Measurements from ENCODE around the gene ANKRD39.
"Not testable (repeated sequence)": the region's sequence is repeated elsewhere in the genome, so short reads cannot be mapped to it uniquely, and the experiment has no call there.

Gene ANKRD39

GRCh38 chr2:96805946-96806345 lies 51.9 kb downstream of the ANKRD39 start:
- not testable (repeated sequence) for DNase-seq

DNA sequence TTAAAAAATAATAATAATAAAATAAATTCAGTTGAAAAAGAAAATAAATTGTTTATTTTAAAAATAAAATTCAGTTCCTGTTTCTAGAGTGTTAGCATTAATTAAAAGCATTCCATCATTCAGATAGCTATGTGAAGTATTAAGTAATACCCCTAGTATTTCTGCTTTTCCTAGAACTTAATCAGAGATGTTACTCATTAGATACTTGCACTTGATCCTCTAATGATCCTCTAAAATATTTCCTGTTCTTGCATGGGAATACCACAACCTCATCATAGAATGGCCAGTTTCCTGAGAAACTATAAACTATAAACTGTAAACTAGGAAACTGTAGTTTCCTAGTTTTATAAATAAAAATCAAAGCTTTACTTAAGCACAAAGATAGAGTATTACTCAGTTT lies 52.8 kb downstream of the ANKRD39 start:
- DNase-seq = no peak

DNA sequence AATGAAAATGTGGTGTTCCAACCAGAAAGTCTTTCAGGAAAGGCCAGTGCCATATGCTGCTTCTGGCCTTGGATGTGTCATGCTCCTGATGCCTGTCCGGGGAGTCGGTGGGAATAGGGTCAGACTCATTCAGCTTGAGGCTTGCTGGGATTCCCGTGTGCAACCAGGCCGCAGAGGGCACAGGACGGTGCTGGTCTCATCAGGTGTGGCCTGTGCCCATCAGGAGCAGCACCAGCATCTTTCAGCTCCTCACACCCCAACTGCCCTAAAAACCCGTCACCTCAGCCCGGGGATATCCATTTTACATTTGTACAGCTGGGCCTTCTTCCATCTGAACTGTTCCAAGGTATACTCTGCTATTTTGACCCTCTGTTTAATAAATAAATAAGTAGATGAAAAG lies 55.1 kb downstream of the ANKRD39 start:
- no peak for DNase-seq

GRCh38 chr2:96801786-96802595 lies 55.8 kb downstream of the ANKRD39 start:
- DNase-seq = no peak

- peak; percentile 62 for DNase-seq
Measured at GRCh38 chr2:96801005-96801785, 56.6 kb downstream of the ANKRD39 start.

GRCh38 chr2:96800061-96801004 lies 57.5 kb downstream of the ANKRD39 start:
- DNase-seq = no peak

GRCh38 chr2:96799623-96799935 lies 58.2 kb downstream of the ANKRD39 start:
- no peak for DNase-seq

GRCh38 chr2:96798733-96799622 lies 58.8 kb downstream of the ANKRD39 start:
- DNase-seq = no peak

Measured in hematopoietic multipotent progenitor cell treated with erythropoietin and hydrocortisone succinate and interleukin-3 and kit ligand, for 8 days (in vitro differentiated cells).